ENCODE data around the gene PXT1. TPM values are rescaled to one million over a fixed set of nuclear protein-coding genes. Genes with fewer than 3 reads are reported as not detected.
A peak's percentile ranks its signal among the peaks of the same experiment; 100 is the strongest.

PXT1 gene
- total RNA-seq, 1 donor from 2014 or later, result not detected

- no peak for DNase-seq
- H3K4me3 Mint-ChIP-seq (ENCODE audit: unreplicated experiment), result no peak overlapping the region
- H3K36me3 Mint-ChIP-seq (ENCODE audit: unreplicated experiment), result no peaks in the 10 kb centered on the region
- no peak for TF ChIP-seq CTCF (IDR thresholded peaks at IDR 0.05; ENCODE audit: partially characterized antibody, unreplicated experiment)
- H3K4me1 Mint-ChIP-seq (ENCODE audit: low read depth, unreplicated experiment), result peaks cover 5% of the 10 kb centered on the region
- H3K9me3 Mint-ChIP-seq (ENCODE audit: unreplicated experiment), result peaks cover 2% of the 10 kb centered on the region
- H3K27me3 Mint-ChIP-seq (ENCODE audit: unreplicated experiment), result no peaks in the 10 kb centered on the region
- H3K27ac Mint-ChIP-seq (ENCODE audit: unreplicated experiment), result no peak overlapping the region
These were observed 79.9 kb downstream of the PXT1 start for GRCh38 chr6:36362551-36363370.

- no peaks in the 10 kb centered on the region for H3K27me3 Mint-ChIP-seq (ENCODE audit: unreplicated experiment)
- no peak for TF ChIP-seq CTCF (IDR thresholded peaks at IDR 0.05; ENCODE audit: partially characterized antibody, unreplicated experiment)
- DNase-seq, result no peak
- peaks cover 2% of the 10 kb centered on the region for H3K9me3 Mint-ChIP-seq (ENCODE audit: unreplicated experiment)
- H3K36me3 Mint-ChIP-seq (ENCODE audit: unreplicated experiment), result no peaks in the 10 kb centered on the region
- H3K4me3 Mint-ChIP-seq (ENCODE audit: unreplicated experiment), result peak overlapping the region; percentile 32
- no peak overlapping the region for H3K27ac Mint-ChIP-seq (ENCODE audit: unreplicated experiment)
- H3K4me1 Mint-ChIP-seq (ENCODE audit: low read depth, unreplicated experiment), result peaks cover 5% of the 10 kb centered on the region
These were observed 81.6 kb downstream of the PXT1 start for GRCh38 chr6:36361071-36361470.

GRCh38 chr6:36360241-36361054, 82.2 kb downstream of the PXT1 start:
- Mint-ChIP-seq H3K4me3 (ENCODE audit: unreplicated experiment) (peak overlapping the region; percentile 32), H3K36me3 (ENCODE audit: unreplicated experiment) (no peaks in the 10 kb centered on the region), H3K27me3 (ENCODE audit: unreplicated experiment) (no peaks in the 10 kb centered on the region), H3K4me1 (ENCODE audit: low read depth, unreplicated experiment) (peaks cover 5% of the 10 kb centered on the region), H3K27ac (ENCODE audit: unreplicated experiment) (peak overlapping the region; percentile 33), H3K9me3 (ENCODE audit: unreplicated experiment) (peaks cover 2% of the 10 kb centered on the region)
- peak; percentile 85 for TF ChIP-seq CTCF (IDR thresholded peaks at IDR 0.05; ENCODE audit: partially characterized antibody, unreplicated experiment)
- peak; percentile 80 for DNase-seq

GRCh38 chr6:36358226-36358915, 84.3 kb downstream of the PXT1 start:
- Mint-ChIP-seq H3K27ac (ENCODE audit: unreplicated experiment) (no peak overlapping the region), H3K27me3 (ENCODE audit: unreplicated experiment) (no peaks in the 10 kb centered on the region), H3K4me1 (ENCODE audit: low read depth, unreplicated experiment) (peaks cover 5% of the 10 kb centered on the region), H3K9me3 (ENCODE audit: unreplicated experiment) (peaks cover 6% of the 10 kb centered on the region), H3K4me3 (ENCODE audit: unreplicated experiment) (no peak overlapping the region), H3K36me3 (ENCODE audit: unreplicated experiment) (peaks cover 6% of the 10 kb centered on the region)
- TF ChIP-seq CTCF (IDR thresholded peaks at IDR 0.05; ENCODE audit: partially characterized antibody, unreplicated experiment), result no peak
- no peak for DNase-seq

All from glutamatergic neuron (in vitro differentiated cells).